ENCODE data around the gene ZNF618.
"Not testable (repeated sequence)": the region's sequence is repeated elsewhere in the genome, so short reads cannot be mapped to it uniquely, and the experiment has no call there.

Gene ZNF618

DNA sequence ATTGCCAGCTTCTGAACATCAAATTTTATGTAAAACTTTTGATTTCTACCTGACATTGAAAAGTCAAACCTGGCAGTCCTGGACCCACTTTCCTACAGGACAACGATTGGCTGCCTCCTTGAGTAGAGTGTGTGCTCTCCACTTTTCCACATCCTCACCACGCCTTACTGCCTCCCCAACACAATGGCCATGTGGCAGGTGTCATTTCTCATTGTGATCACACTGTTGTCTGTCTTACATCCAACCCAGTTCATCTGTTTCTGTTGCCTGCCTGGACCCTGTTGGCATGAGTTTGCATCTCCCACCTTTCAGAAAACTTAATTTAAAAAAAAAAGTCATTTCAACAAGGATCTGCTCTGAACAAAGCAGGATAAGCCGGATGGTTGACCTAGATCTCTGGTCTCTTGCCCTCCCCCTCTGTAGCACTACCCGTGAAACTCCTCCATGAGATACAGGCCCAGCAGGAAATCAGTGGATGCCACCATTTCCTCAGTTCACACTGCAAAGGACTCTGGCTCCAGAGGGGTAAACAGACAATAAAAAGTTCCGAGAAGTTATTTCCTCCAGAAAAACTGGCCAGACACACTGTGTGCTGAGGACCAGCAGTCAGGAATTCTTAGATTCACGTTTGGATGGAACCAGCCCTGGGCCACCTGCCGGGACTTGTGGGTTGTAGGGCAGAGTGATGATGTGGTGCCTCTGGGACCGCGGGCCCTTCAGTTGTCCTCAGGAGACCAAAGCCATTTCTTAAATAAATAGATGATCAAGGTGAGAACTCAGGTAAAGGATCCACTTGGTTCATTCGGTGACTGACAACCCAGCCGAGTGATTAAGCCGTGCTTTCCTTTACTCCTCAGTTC lies 153.4 kb downstream of the ZNF618 start:
- DNase-seq = no peak

DNA sequence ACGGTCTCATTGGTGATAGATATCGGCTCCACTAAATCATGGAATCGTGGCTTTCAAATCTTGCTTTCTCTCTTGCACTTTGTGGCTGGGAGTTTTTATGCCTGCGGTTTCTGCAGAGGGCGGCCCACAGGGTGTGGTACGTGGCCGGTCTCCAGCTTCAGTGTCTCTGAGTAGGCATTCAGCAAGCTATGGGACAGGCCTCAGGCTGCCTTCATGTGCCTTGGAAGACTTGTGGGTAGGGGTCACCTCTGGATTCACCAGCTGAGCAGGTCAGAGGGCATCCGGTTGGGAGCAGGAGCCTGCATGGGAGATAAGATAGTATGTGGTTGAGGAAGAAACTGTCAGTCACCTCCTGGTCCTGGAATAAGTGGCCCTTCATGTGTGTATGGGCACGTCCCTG lies 154.3 kb downstream of the ZNF618 start:
- DNase-seq = no peak

DNA sequence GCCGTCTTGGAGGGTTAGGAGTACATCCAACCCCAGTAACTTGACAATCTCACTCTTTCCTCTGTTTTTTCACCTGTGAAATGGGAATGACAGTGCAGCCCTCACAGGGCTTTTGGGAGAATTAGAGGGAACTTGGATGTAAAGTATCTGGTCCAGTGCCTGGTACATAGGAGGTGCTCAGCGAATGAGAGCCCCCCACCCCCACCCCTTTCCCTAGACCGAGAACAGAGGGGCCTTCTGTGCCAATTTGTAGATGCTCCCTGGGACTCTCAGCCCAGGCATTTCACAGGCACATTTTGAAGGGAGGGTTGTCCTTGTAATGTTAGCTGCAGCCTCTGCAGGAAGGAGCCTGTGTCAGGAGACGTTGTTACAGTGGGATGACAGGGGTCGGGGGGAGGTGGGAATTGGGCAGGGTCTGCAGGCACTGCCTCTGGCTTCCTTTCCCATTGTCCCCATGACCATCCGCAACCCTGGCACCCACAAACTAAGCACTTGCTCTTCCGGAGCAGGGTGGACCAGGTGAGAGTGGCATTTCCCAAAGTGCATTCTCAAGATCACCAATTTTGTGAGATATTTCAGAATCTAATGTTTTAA lies 155.0 kb downstream of the ZNF618 start:
- no peak for DNase-seq

DNA sequence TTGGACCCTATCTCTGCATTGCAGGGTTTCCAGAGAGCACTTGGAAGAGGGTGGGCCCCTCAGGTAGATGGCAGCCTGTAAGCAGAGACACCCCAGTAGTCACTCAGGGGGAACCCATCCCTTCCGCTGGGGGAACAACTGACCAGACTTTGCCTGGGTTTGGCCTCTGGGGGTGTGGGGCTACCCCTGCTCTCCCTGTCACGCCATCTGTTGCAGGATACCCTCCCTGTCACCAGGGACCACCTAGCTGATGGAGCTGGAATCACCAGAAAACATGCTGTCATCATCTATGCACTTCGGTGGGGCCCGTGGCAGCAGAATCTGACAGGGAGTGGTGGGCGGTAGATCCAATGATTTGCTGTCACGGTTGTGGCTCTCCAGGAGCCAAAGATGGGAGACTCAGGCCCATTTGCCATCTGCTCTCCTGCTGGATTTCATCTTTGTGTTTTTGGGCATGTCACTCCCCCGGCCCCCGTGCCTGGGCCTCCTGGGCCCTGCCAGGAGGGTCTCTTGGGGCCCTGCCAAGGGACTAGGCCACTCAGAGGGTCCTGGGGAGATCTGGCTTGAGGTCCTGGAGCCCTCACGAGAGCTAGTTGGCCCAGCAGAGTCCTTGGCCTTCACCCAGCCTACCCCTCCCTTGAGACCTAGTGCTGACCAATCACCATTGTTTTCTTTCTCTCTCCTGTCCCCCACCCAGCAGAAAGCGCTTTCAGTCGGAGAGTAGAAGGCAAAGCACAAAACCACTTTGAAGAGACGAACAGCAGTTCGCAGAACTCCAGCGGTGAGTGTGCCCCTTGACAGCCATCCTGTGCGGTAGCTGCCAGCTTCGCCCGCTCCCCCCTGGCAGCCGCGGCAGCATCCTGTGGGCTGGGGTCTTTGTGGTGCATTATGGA lies 156.1 kb downstream of the ZNF618 start:
- no peak for DNase-seq

DNA sequence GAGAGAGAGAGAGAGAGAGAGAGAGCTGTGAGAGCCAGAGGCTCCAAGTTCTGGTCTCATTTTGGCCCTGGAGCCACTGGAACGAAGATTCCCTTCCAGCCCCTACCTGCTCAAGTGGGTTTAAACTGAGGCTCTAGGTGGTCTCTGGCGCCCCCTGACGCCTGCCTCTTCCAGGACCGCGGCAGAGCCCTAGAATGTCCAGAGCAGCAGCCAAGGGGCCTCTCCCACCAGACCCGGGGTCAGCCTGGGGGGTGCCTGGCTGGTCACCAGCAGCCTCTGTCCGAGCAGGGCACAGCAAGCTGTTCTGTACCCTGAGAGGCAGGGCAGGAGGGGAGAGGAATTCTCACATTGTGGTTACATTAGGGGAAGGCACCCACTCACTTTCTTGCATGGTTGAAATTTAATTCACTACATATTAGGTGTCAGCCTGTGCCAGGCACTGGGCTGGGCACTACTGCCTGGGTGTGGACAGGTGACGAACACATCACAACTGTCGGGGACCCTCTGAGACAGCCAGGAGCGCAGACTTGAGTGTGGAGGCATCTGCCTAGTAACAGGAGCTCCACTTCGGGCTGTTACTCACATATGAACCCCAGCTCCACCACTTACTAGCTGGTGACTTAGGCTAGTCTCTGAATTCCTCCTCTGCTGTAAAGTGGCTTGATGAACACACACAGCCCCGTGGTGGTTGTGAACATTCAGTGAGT lies 157.4 kb downstream of the ZNF618 start:
- DNase-seq = no peak

DNA sequence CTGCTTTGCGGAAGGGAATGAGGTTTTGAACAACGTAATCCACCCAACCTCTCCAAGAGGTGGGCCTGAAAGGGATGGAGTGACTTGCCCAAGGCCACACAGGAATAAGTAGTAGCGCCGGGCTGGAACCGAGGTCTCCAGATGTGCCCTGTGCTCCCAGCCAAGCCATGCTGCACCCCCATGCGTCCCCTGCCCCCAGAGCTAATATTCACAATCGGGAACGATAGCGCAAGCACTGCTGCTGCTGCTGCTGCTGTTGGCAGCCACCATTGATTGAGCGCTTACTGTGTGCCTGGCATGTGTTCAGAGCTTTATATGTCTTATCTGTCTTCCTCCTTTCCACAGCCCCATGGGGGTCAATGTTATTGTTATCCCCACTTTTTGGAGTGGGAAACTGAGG lies 158.1 kb downstream of the ZNF618 start:
- DNase-seq = no peak

DNA sequence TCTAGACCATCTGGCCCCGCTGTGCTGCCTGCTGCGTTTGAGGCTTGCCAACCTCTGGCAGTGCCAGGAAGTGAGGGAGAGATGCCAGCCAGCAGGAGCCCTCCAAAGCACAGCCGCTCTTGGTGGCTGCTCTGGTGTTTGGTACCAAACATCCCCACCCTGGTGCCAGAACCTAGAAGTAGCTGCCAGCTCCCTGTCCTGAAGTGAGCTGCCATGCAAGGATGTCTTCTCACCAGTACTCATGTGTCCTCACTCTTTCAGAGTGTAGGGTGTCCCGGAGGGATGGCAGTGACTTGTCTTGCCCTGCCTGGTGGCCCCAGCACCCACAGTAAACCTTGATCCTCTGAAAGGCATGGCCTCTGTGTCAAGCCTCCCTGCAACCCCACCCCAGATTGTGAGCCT lies 158.6 kb downstream of the ZNF618 start:
- DNase-seq = no peak

DNA sequence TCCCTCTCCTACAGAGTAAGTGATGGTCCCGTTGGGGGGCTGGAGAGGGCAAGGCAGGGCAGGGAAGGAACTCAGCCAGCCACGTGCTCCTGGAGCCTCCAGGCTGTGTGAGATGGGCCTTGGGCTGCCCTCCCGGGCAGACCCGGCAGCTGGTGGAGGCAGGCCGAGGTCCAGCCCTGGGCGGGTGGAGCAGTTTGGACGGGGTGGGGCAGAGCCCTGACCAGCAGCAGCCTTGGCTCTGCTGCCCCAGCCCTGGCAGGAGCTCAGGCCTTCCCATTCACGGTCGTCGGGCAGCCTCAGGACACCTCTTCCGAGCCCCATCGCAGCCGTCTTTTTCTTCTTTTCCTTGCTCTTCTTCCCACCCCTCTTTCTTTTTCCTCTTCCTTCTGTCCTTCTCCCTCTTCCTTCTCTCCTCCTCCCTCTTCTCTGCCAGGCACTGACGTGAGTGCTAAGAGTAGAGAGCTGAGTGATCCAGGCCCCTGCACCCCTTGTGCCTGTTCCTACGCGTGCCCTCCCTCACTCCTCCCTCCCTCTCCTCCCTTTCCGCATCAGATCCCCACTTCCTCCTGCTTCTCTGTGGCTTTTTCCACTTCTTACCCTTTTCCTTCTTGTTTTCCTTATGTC lies 159.2 kb downstream of the ZNF618 start:
- no peak for DNase-seq

DNA sequence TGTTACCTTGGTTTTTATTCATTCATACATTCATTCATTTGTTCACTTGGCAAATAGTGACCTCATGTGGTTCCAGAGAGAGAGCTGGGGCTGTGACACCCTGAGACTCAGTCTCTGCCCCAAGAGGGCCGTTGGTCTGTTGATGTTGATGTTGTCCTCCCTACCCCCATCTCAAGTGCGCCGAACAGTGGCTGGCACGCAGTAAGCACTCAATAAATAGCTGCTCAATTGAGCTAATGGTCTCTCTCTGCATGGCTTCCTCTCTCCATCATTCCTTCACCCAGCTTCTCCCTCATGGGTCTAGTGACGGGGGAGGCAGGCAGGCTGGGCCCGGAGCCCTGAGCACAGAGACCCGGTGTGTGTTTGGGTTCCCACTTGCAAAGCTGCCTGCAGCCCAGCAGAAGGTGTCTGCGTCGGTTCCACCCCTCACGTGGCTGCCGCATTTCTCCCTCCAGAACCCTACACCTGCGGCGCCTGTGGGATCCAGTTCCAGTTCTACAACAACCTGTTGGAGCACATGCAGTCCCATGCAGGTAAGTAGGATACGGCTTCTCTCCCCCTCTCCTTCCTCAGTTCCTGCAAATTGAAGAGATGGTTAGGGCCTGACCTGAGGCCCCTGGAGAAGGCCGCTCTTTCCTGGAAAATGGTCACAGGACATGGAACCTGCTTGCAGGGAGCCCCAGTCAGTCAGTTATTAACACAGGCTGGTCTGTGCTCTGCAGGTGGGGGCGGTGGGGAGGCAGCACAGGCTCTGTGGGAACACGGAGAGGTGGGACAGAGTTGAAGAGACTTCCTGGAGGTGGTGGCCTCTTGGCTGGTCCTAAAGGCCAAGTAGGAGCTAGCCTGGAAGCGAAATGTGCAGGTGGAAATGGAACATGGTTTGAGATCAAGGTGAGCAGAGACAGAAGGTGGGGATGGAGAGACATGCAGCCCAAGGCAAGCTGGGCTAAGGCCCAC lies 160.0 kb downstream of the ZNF618 start:
- no peak for DNase-seq

DNA sequence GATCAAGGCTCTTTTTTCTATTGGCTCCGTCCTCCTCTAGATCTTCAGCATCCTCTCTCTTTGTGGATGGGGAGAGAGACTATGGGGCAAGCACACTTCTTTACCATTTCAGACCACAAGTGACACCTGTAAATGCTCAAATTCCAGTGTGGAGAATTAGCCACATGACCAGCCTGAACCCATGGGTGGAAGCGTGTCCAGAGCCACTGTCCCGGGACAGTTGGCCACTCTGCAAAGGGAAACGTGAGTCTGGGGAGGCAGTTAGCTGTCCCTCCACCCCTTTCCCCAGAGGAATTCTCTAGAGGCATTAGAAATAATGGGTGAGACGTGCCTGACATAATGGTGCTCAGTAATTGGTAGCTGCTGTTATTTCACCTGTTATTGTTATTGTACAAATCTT lies 161.1 kb downstream of the ZNF618 start:
- DNase-seq = no peak

DNA sequence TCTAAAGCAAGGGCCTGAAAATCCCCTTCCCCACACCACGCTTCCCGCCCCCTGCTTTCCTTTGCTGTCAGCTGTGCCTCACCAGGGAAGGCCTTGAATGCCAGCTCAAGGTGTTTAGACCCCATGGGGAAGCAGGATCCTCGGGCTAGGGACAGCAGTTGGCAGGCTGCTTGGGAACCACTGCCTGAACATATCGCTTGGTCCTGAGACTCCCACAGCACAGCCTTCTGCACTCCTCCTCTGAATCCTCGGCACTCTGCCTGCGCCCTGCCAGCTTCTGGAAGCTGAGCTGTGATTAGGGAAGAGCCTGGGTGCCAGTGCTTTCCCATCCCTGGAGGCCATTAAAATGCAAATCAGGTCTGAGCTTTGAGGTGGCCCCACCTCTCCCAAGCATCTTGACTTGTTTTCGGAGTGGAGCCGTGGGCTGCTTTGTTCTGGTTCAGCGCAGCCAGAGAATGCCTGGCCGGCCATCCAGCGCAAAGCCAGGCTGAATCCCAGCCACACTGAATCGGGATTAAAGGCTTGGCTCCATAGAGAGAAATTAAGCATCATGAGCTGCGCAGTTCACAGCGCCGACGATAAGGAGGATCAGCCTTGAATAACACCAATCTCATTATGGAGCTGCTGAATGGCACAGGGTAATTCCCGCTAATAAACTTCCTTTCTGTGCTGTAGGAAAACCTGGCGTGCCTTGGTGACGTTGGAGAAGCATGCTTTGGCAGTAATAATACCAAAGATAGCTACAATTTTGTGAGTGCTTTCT lies 162.0 kb downstream of the ZNF618 start:
- DNase-seq = no peak

DNA sequence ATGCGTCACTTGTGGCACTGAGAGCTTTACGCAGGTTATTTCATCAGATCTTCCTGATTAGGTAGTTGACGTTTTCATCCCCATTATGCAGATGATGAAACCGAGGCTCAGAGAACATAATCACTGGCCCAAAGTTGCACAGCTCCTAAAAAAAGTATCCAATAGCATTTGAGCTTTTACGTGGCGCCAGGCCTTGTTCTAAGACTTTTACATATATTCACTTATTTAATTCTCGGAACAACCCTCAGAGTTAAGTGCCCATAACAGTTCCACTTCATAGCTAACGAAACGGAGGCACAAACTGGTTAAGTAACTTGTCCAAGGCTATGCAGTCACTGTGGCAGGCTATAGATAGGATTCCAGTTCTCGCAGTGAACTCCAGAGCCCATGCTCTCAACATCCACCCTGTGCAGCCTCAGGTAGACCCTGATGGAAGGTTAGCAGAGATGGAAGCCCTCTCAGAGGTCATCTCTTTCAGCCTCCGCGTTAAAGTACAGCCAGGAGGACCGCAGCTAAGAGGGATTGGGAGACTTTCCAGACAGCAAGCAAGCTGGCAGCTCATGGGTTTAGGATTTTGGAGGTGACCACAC lies 162.7 kb downstream of the ZNF618 start:
- no peak for DNase-seq

DNA sequence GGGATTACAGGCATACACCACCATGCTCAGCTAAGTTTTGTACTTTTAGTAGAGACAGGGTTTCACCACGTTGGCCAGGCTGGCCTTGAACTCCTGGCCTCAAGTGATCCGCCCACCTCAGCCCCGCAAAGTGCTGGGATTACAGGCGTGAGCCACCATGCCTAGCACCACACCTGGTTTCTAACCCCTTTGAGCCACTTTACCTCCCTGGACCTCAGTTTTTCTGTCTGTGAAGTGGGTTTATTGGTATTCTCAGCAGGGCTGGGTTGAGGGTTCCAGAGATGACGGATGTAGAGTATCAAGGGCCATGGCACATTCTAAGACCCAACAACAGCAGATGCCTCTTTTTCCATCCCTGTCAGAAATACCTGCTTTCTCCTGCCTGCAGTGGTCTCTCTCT lies 163.4 kb downstream of the ZNF618 start:
- no peak for DNase-seq

DNA sequence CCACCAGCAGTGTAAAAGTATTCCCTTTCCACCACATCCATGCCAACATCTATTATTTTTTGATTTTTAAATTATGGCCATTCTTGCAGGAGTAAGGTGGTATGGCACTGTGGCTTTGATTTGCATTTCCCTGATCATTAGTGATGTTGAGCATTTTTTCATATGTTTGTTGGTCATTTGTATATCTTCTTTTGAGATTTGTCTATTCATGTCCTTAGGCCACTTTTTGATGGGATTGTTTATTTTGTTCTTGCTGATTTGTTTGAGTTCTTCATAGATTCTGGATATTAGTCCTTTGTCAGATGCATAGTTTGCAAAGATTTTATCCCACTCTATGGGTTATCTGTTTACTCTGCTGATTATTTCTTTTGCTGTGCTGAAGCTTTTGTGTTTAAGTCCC lies 167.6 kb downstream of the ZNF618 start:
- not testable (repeated sequence) for DNase-seq

DNA sequence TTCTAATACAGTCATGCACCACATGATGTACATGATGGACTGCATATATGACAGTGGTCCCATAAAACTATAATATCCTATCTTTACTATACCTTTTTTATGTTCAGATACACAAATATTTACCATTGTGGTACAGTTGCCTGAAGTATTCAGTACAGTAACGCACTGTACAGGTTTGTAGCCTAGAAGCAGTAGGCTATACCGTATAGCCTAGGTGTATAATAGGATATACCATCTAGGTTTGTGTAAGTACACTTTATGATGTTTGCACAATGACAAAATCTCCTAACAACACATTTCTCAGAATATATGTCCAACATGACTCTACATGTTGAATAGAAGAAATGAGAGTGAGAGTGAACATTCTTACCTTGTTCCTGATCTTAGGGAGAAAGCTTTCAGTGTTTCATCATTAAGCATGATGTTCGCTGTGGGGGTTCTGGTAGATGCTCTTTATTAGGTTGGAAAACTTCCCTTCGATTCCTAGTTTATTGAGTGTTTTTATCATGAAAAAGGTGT lies 170.2 kb downstream of the ZNF618 start:
- DNase-seq = no peak

DNA sequence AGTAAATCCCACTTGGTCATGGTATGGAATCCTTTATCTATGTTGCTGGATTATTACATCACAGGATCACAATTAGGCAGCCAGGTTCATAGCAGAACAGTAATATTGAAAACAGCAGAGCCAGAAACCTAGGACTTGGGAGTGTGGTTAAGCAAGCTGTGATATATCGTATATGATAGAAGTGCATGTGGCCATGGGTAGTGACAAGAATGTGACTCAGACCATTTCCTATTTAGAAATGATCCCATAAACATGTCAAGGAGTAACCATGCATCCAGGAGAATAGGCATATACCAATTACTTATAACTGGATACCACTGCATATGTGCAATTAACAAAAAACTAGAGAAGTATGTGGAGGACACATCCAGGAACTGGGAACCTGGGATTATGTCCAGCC lies 170.8 kb downstream of the ZNF618 start:
- no peak for DNase-seq

DNA sequence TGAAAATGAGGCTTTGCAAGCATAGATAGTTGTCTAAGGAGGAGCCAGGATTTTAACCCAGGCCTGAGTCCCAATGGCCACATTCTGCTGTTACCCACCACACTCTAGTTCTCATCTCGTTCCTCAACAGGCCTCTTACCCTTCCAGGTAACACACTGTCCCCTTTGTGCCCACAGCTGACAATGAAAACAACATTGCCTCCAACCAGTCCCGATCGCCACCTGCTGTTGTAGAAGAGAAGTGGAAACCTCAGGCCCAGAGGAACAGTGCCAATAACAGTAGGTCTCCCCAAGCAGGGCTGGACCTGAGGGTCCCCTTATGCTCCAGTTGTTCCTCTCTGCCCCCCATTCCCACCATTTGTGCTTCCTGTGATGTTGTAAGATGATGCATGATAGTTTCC lies 171.6 kb downstream of the ZNF618 start:
- DNase-seq = no peak

DNA sequence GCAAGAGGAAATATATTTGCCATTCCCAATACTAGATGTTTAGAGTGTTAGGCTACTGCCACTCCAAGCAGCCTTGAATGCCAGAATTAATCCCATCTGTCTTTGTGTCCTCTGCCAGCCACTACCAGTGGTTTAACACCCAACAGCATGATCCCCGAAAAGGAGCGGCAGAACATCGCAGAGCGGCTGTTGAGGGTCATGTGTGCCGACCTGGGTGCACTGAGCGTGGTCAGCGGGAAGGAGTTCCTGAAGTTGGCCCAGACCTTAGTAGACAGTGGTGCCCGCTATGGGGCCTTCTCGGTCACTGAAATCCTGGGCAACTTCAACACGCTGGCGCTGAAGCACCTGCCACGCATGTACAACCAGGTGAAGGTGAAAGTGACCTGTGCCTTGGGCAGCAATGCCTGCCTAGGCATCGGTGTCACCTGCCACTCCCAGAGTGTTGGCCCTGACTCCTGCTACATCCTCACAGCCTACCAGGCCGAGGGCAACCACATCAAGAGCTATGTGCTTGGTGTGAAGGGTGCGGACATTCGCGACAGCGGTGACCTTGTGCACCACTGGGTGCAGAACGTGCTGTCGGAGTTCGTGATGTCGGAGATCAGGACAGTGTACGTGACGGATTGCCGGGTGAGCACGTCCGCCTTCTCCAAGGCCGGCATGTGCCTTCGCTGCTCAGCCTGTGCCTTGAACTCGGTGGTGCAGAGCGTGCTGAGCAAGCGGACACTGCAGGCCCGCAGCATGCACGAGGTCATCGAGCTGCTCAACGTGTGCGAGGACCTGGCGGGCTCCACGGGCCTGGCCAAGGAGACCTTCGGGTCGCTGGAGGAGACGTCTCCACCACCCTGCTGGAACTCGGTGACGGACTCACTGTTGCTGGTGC lies 172.7 kb downstream of the ZNF618 start:
- no peak for DNase-seq
